GM12878 (cell line): ENCODE data around the gene MED13L. TPM values are rescaled to one million over a fixed set of nuclear protein-coding genes. Genes with fewer than 3 reads are reported as not detected.

Experiments used
- ATAC-seq: fragments of 200-7000 bp; cut with Tn5 transposase; 3 replicates; pipeline ENCODE4 v1.9.1; 2020; ENCODE audit warnings: mild to moderate bottlenecking, moderate library complexity
- BruUV-seq: library from RNA; stranded (reverse); fragments of 400-500 nt; replicated peaks from 2 replicates; lab custom pipeline; 2021; lab: Mats Ljungman, UMichigan
- CTCF ChIA-PET: fragments of 300-600 bp; sonication (Branson Sonifier 250); formaldehyde crosslinking; extraction: SDS; loops from one replicate; lab custom pipeline; 2021; ENCODE audit warnings: inconsistent platforms; lab: Yijun Ruan, JAX
- POLR2A ChIA-PET: fragments of 350-600 bp; formaldehyde crosslinking; extraction: SDS; loops from one replicate; lab custom pipeline; 2021; ENCODE audit warnings: inconsistent platforms; lab: Charles Lee
- RAD21 ChIA-PET: fragments of 300-600 bp; sonication (Branson Sonifier 250); formaldehyde crosslinking; loops from one replicate; lab custom pipeline; 2023; ENCODE audit warnings: antibody characterized with exemption; ENCODE audit not compliant: unreplicated experiment; lab: Charles Lee
- SMC1A ChIA-PET: fragments of 300-600 bp; sonication (Branson Sonifier 250); formaldehyde crosslinking; loops from one replicate; lab custom pipeline; 2023; ENCODE audit not compliant: unreplicated experiment, uncharacterized antibody; lab: Charles Lee
- DNase-seq: peaks from one replicate; pipeline ENCODE4 v3.0.0-alpha.2; 2011; ENCODE audit warnings: low read depth, low spot score
- FAIRE-seq: peaks from 3 replicates; lab custom pipeline; 2011; peaks lifted over from hg19 to GRCh38; lab: Jason Lieb, UNC
- H2AFZ ChIP-seq: 2 replicates; pipeline ENCODE4 v1.6.0; 2011; ENCODE audit warnings: low read depth, low read length, control low read depth; ENCODE audit not compliant: control insufficient read depth
- H3K27ac ChIP-seq: 2 replicates; pipeline ENCODE4 v1.5.1; 2011; ENCODE audit warnings: control low read depth; ENCODE audit not compliant: control insufficient read depth, insufficient read depth
- H3K27me3 ChIP-seq, 2 experiments: replicated peaks in 1 of 2; 2 replicates each; pipeline versions ENCODE4 v1.6.0 to v1.6.1; 2011; ENCODE audit warnings: low read length in 1 of 2; ENCODE audit not compliant: control insufficient read depth in 2 of 2, insufficient read depth in 2 of 2
- H3K36me3 ChIP-seq, 2 experiments: 2 replicates each; pipeline ENCODE4 v1.5.1; 2011; ENCODE audit warnings: low read length in 1 of 2; ENCODE audit not compliant: control insufficient read depth in 2 of 2, insufficient read depth in 2 of 2
- H3K4me1 ChIP-seq: 2 replicates; pipeline ENCODE4 v1.6.1; 2011; ENCODE audit warnings: mild to moderate bottlenecking, low read length, moderate library complexity, mixed read lengths; ENCODE audit not compliant: control insufficient read depth, insufficient read depth
- H3K4me2 ChIP-seq: 2 replicates; pipeline ENCODE4 v1.6.0; 2011; ENCODE audit warnings: control low read depth; ENCODE audit not compliant: control insufficient read depth, insufficient read depth
- H3K4me3 ChIP-seq: fragments of 200-600 bp; sonication (generic); 2 replicates; pipeline ENCODE4 v1.5.1; 2016
- H3K79me2 ChIP-seq: 2 replicates; pipeline ENCODE4 v1.6.0; 2011; ENCODE audit warnings: low read length; ENCODE audit not compliant: control insufficient read depth, insufficient read depth
- H3K9ac ChIP-seq: 2 replicates; pipeline ENCODE4 v1.8.0; 2011; ENCODE audit warnings: low read length, control low read depth, mixed read lengths; ENCODE audit not compliant: control insufficient read depth, insufficient read depth
- H3K9me3 ChIP-seq: replicated peaks from 3 replicates; pipeline ENCODE4 v1.5.1; 2011; ENCODE audit warnings: mild to moderate bottlenecking, low read length; ENCODE audit not compliant: control insufficient read depth, insufficient read depth
- H4K20me1 ChIP-seq: 2 replicates; pipeline ENCODE4 v1.6.0; 2011; ENCODE audit not compliant: control insufficient read depth, insufficient read depth
- BMI1 ChIP-seq: fragments of 450-650 bp; IDR thresholded peaks from 2 replicates; pipeline ENCODE4 v1.6.1; 2016; ENCODE audit warnings: mild to moderate bottlenecking, moderate library complexity, borderline replicate concordance
- CEBPB ChIP-seq, 2 experiments: fragments of 150-350 bp in 1 of 2; IDR thresholded peaks; 2 replicates each; pipeline ENCODE4 v1.6.1; 2012 to 2014; ENCODE audit warnings: low read depth in 2 of 2, low read length in 2 of 2, borderline replicate concordance in 1 of 2, inconsistent platforms in 1 of 2
- EGR1 ChIP-seq, 2 experiments: IDR thresholded peaks; 1 replicate in 1 of 2; 2 replicates in 1 of 2; pipeline ENCODE4 v1.6.1; 2011 to 2012; ENCODE audit warnings: low read depth in 2 of 2, low read length in 2 of 2, borderline replicate concordance in 1 of 2, mild to moderate bottlenecking in 1 of 2, moderate library complexity in 1 of 2
- KAT2A ChIP-seq: conservative IDR thresholded peaks from 2 replicates; pipeline ENCODE4 v1.6.1; 2011; ENCODE audit warnings: low read depth, low read length; ENCODE audit not compliant: control insufficient read depth
- MXI1 ChIP-seq: fragments of 150-350 bp; IDR thresholded peaks from 2 replicates; pipeline ENCODE4 v1.6.1; 2011; ENCODE audit warnings: low read depth, mild to moderate bottlenecking, inconsistent platforms, low read length, improper control_type of control experiment
- NFXL1 ChIP-seq: fragments of 450-650 bp; IDR thresholded peaks from 2 replicates; pipeline ENCODE4 v1.6.1; 2017; ENCODE audit warnings: antibody characterized with exemption, mild to moderate bottlenecking, borderline replicate concordance
- RCOR1 ChIP-seq: conservative IDR thresholded peaks from 2 replicates; pipeline ENCODE4 v1.6.1; 2012; ENCODE audit warnings: low read depth, low read length, improper control_type of control experiment
- SIX5 ChIP-seq: IDR thresholded peaks from 2 replicates; pipeline ENCODE4 v1.6.1; 2011; ENCODE audit warnings: mild to moderate bottlenecking, low read depth, low read length, moderate library complexity; ENCODE audit not compliant: severe bottlenecking
- ZNF622 ChIP-seq: fragments of 450-650 bp; IDR thresholded peaks from 2 replicates; pipeline ENCODE4 v1.6.1; 2017; ENCODE audit warnings: mild to moderate bottlenecking, inconsistent platforms
- WGBS: methylation state at CpG from one replicate; pipeline ENCODE4 v1.1.6; 2016; ENCODE audit warnings: low lambda C conversion rate; ENCODE audit not compliant: insufficient replicate concordance, insufficient coverage; ENCODE audit errors: missing lambda C conversion rate; 5-methylcytosine and 5-hydroxymethylcytosine counted together
- in situ Hi-C: fragments of 300-500 bp; cut with MboI; formaldehyde crosslinking; loops from 9 replicates; pipeline ENCODE4 v1.14.3; 2018; ENCODE audit warnings: mixed read lengths
- intact Hi-C: fragments of 100-400 bp; cut with micrococcal nuclease; formaldehyde crosslinking; loops from one replicate; pipeline ENCODE4 v1.14.2; 2022; ENCODE audit not compliant: unreplicated experiment
- polyA plus RNA-seq, 11 experiments: library from polyadenylated mRNA; depleted of rRNA in 4 of 11; unstranded in 6 of 11; stranded (reverse) in 5 of 11; fragments of >200 nt; fragmentation: Nextera tagmentation in 4 of 11; fragmentation: Illumina TruSeq in 1 of 11; extraction: Ambion mirVana in 4 of 11; extraction: Trizol in 1 of 11; gene quantifications; 1 replicate in 1 of 11; 2 replicates in 10 of 11; pipeline versions ENCODE4 v1.2.1 to v1.2.3, GENCODE V29; 2011 to 2016; ENCODE audit warnings: inconsistent platforms in 2 of 11, missing spikeins in 2 of 11, low read depth in 1 of 11
- total RNA-seq, 4 experiments: library from RNA; depleted of rRNA in 3 of 4; stranded (reverse); fragments of >200 nt in 3 of 4; fragmentation: Illumina TruSeq in 1 of 4; extraction: Trizol in 1 of 4; gene quantifications; 2 replicates each; pipeline versions ENCODE4 v1.2.1 to v1.2.3, GENCODE V29; 2013 to 2021
- TF ChIP-seq, protein P1 (sequence below): IDR thresholded peaks from 2 replicates; pipeline ENCODE4 v1.6.1; 2011; ENCODE audit warnings: low read depth, low read length, improper control_type of control experiment, borderline replicate concordance
- TF ChIP-seq, protein P2 (sequence below): fragments of 450-650 bp; formaldehyde crosslinking; IDR thresholded peaks from 2 replicates; pipeline ENCODE4 v1.4.0; 2022; ENCODE audit warnings: mild to moderate bottlenecking, moderate library complexity
- TF ChIP-seq, protein P3 (sequence below): fragments of 450-650 bp; IDR thresholded peaks from 2 replicates; pipeline ENCODE4 v1.6.1; 2018; ENCODE audit warnings: mild to moderate bottlenecking, low read depth, moderate library complexity; ENCODE audit not compliant: partially characterized antibody
- TF ChIP-seq, protein P4 (sequence below): IDR thresholded peaks from 2 replicates; pipeline ENCODE4 v1.6.1; 2012; ENCODE audit warnings: low read depth, low read length, improper control_type of control experiment
- TF ChIP-seq, protein P5 (sequence below): IDR thresholded peaks from 2 replicates; pipeline ENCODE4 v1.6.1; 2012; ENCODE audit warnings: low read depth, low read length, improper control_type of control experiment

MED13L gene
- total and polyA plus RNA-seq, 10 of the 15 experiments (the other 5 are each of a cell fraction or from before 2014, with no cell fraction given) = 3.7 to 30.1 (median 9.1) TPM

DNA sequence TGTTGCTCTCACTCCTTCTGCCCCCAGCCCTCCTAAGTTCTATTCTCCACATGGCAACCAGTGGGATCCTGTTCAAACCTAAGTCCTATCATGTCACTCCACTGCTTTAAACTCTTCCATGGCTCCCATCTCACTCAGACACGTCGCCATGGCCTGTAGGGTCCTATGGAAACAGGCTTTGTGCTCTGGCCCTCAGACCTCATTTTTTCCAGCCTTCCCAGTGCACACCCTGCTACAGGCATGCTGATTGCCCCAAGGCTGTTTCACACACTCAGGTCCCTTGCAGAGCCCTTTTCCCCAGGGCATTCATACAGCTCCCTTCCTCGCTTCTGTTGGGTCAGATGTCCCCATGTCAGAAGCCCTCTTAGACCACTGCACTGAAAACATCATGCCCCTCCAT is 11.2 kb upstream of the MED13L start (continued):
- TF ChIP-seq SIX5 (no peak), MXI1 (no peak), CEBPB (IDR thresholded peaks at IDR 0.05; ENCODE audit: borderline replicate concordance in 1 of 2, low read depth in 2 of 2, low read length in 2 of 2) (no peak), BMI1 (no peak), ZNF622 (no peak)
- TF ChIP-seq, protein P1, sequence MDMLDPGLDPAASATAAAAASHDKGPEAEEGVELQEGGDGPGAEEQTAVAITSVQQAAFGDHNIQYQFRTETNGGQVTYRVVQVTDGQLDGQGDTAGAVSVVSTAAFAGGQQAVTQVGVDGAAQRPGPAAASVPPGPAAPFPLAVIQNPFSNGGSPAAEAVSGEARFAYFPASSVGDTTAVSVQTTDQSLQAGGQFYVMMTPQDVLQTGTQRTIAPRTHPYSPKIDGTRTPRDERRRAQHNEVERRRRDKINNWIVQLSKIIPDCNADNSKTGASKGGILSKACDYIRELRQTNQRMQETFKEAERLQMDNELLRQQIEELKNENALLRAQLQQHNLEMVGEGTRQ = no peak

DNA sequence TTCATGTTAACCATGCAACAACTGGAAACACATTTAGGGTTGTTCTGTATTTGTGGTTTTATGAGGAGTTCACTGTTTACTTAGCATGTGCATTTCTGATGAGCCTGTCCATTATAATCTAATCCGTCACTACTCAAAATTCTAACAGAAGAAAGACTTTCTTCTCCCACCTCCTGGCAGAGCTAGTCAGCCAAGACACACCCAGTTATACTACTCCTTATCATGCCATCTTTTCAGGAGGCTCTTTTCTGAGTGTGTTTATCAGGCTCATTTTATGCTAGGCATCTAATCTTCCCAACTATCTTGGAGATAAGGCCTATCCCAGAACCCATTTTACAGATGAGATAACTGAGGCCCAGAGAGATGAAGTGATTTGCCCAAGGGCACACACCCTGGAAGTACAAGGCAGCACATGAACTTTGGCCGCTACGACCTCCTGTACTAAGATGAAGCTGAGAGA is 10.4 kb upstream of the MED13L start:
- in situ Hi-C loops = no loop called here
- POLR2A ChIA-PET = no interaction called here
- Histone ChIP-seq H3K9ac (no peak overlapping the region), H3K79me2 (no peaks in the 10 kb centered on the region), H3K4me3 (no peak overlapping the region), H3K36me3 (no peaks in the 10 kb centered on the region), H4K20me1 (no peaks in the 10 kb centered on the region), H3K4me1 (no peaks in the 10 kb centered on the region), H3K4me2 (no peak overlapping the region), H2AFZ (no peak overlapping the region), H3K9me3 (no peaks in the 10 kb centered on the region), H3K27me3 (no peaks in the 10 kb centered on the region; a peak in 1 of 4 replicates), H3K27ac (no peak overlapping the region)
- DNase-seq (no peak), FAIRE-seq (no peak), ATAC-seq (no peak)
- SMC1A ChIA-PET = interaction anchor here (0.6 kb wide), 1 partner anchor 423 kb away, joined by 3 read pairs; no protein-coding TSS in a partner anchor
- intact Hi-C loops = no loop called here
- CTCF ChIA-PET = no interaction called here
- no TSS peak for BruUV-seq
- WGBS = 78% methylated on average over 3 of the region's 3 CpGs
- RAD21 ChIA-PET = no interaction called here
- TF ChIP-seq, protein P2, sequence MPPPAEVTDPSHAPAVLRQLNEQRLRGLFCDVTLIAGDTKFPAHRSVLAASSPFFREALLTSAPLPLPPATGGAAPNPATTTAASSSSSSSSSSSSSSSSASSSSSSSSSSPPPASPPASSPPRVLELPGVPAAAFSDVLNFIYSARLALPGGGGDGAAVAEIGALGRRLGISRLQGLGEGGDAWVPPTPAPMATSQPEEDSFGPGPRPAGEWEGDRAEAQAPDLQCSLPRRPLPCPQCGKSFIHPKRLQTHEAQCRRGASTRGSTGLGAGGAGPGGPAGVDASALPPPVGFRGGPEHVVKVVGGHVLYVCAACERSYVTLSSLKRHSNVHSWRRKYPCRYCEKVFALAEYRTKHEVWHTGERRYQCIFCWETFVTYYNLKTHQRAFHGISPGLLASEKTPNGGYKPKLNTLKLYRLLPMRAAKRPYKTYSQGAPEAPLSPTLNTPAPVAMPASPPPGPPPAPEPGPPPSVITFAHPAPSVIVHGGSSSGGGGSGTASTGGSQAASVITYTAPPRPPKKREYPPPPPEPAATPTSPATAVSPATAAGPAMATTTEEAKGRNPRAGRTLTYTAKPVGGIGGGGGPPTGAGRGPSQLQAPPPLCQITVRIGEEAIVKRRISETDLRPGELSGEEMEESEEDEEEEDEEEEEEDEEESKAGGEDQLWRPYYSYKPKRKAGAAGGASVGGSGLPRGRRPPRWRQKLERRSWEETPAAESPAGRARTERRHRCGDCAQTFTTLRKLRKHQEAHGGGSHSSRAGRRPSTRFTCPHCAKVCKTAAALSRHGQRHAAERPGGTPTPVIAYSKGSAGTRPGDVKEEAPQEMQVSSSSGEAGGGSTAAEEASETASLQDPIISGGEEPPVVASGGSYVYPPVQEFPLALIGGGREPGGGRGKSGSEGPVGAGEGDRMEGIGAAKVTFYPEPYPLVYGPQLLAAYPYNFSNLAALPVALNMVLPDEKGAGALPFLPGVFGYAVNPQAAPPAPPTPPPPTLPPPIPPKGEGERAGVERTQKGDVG (CRISPR knock-in tag) = no peak
- TF ChIP-seq NFXL1 = no peak
- TF ChIP-seq RCOR1 = no peak
- TF ChIP-seq EGR1 (IDR thresholded peaks at IDR 0.05; ENCODE audit: borderline replicate concordance in 1 of 2, low read depth in 2 of 2, low read length in 2 of 2) = no peak
- TF ChIP-seq, protein P3, sequence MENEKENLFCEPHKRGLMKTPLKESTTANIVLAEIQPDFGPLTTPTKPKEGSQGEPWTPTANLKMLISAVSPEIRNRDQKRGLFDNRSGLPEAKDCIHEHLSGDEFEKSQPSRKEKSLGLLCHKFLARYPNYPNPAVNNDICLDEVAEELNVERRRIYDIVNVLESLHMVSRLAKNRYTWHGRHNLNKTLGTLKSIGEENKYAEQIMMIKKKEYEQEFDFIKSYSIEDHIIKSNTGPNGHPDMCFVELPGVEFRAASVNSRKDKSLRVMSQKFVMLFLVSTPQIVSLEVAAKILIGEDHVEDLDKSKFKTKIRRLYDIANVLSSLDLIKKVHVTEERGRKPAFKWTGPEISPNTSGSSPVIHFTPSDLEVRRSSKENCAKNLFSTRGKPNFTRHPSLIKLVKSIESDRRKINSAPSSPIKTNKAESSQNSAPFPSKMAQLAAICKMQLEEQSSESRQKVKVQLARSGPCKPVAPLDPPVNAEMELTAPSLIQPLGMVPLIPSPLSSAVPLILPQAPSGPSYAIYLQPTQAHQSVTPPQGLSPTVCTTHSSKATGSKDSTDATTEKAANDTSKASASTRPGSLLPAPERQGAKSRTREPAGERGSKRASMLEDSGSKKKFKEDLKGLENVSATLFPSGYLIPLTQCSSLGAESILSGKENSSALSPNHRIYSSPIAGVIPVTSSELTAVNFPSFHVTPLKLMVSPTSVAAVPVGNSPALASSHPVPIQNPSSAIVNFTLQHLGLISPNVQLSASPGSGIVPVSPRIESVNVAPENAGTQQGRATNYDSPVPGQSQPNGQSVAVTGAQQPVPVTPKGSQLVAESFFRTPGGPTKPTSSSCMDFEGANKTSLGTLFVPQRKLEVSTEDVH = no peak
- TF ChIP-seq, protein P4, sequence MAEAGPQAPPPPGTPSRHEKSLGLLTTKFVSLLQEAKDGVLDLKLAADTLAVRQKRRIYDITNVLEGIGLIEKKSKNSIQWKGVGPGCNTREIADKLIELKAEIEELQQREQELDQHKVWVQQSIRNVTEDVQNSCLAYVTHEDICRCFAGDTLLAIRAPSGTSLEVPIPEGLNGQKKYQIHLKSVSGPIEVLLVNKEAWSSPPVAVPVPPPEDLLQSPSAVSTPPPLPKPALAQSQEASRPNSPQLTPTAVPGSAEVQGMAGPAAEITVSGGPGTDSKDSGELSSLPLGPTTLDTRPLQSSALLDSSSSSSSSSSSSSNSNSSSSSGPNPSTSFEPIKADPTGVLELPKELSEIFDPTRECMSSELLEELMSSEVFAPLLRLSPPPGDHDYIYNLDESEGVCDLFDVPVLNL = no peak
- TF ChIP-seq, protein P5, sequence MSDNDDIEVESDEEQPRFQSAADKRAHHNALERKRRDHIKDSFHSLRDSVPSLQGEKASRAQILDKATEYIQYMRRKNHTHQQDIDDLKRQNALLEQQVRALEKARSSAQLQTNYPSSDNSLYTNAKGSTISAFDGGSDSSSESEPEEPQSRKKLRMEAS = no peak
- TF ChIP-seq KAT2A = no peak
